K562 (cell line): ENCODE measurements around the gene FBXO15. TPM values are rescaled to one million over a fixed set of nuclear protein-coding genes. Genes with fewer than 3 reads are reported as not detected.

ENCODE experiments used
- ATAC-seq: fragments of 200-7000 bp; cut with Tn5 transposase; 3 replicates; pipeline ENCODE4 v1.9.1; 2020; ENCODE audit warnings: moderate library complexity
- BruUV-seq: library from RNA; stranded (reverse); fragments of 400-500 nt; replicated peaks from 2 replicates; lab custom pipeline; 2021; lab: Mats Ljungman, UMichigan
- CTCF ChIA-PET: fragments of 300-600 bp; formaldehyde crosslinking; extraction: SDS; loops from one replicate; lab custom pipeline; 2021; ENCODE audit warnings: low intra/inter-chr PET ratio; lab: Yijun Ruan, JAX
- POLR2A ChIA-PET: fragments of 300-600, 350-650 bp; sonication (Branson Sonifier 250); formaldehyde crosslinking; extraction: SDS; loops from one replicate; lab custom pipeline; 2021; ENCODE audit warnings: antibody characterized with exemption, inconsistent platforms; lab: Yijun Ruan, JAX
- DNase-seq, 4 experiments: peaks; one replicate each; pipeline versions ENCODE4 v3.0.0 to v3.0.0-alpha.2; 2011 to 2018; ENCODE audit warnings: low spot score in 3 of 4, mixed read lengths in 3 of 4; ENCODE audit errors: extremely low read depth in 1 of 4
- FAIRE-seq: peaks from 2 replicates; lab custom pipeline; 2011; peaks lifted over from hg19 to GRCh38; lab: Jason Lieb, UNC
- H2AFZ ChIP-seq: 2 replicates; pipeline ENCODE4 v1.6.0; 2011; ENCODE audit warnings: low read depth, low read length, control low read depth, inconsistent platforms
- H3K27ac ChIP-seq: fragments of 200-600 bp; 3 replicates; pipeline ENCODE4 v1.8.0; 2011; ENCODE audit warnings: low read depth, mild to moderate bottlenecking, control low read depth, inconsistent platforms, low read length, moderate library complexity, mixed read lengths; ENCODE audit errors: extremely low read depth
- H3K27me3 ChIP-seq, 2 experiments: fragments of 300-600 bp in 1 of 2; 2 replicates in 1 of 2; 3 replicates in 1 of 2; pipeline versions ENCODE4 v1.6.0 to v1.8.0; 2011; ENCODE audit warnings: inconsistent platforms in 2 of 2, low read length in 2 of 2, mild to moderate bottlenecking in 1 of 2, mixed read lengths in 1 of 2, moderate library complexity in 1 of 2; ENCODE audit not compliant: control insufficient read depth in 2 of 2, insufficient read depth in 2 of 2
- H3K36me3 ChIP-seq: fragments of 300-600 bp; 3 replicates; pipeline ENCODE4 v1.8.0; 2011; ENCODE audit warnings: mild to moderate bottlenecking, low read length, inconsistent platforms; ENCODE audit not compliant: control insufficient read depth, insufficient read depth
- H3K4me1 ChIP-seq, 2 experiments: fragments of 200-600 bp in 1 of 2; replicated peaks in 1 of 2; 2 replicates in 1 of 2; 3 replicates in 1 of 2; pipeline versions ENCODE4 v1.5.1 to v1.8.0; 2011; ENCODE audit warnings: inconsistent platforms in 2 of 2, low read length in 2 of 2, mild to moderate bottlenecking in 1 of 2, mixed read lengths in 1 of 2, moderate library complexity in 1 of 2; ENCODE audit not compliant: control insufficient read depth in 2 of 2, insufficient read depth in 2 of 2
- H3K4me2 ChIP-seq: 2 replicates; pipeline ENCODE4 v1.6.1; 2011; ENCODE audit warnings: low read length, control low read depth, inconsistent platforms, mixed read lengths; ENCODE audit not compliant: insufficient read depth
- H3K4me3 ChIP-seq: fragments of 200-600 bp; sonication (generic), shearing (Covaris generic); 2 replicates; pipeline ENCODE4 v1.5.1; 2016; ENCODE audit warnings: control low read depth, inconsistent platforms
- H3K79me2 ChIP-seq: fragments of 200-600 bp; 3 replicates; pipeline ENCODE4 v1.8.0; 2011; ENCODE audit warnings: low read length, inconsistent platforms; ENCODE audit not compliant: control insufficient read depth, insufficient read depth
- H3K9ac ChIP-seq, 2 experiments: 2 replicates each; pipeline versions ENCODE4 v1.6.0 to v1.6.1; 2011; ENCODE audit warnings: low read depth in 2 of 2, low read length in 2 of 2, control low read depth in 1 of 2, inconsistent platforms in 1 of 2, mild to moderate bottlenecking in 1 of 2, mixed read lengths in 1 of 2; ENCODE audit not compliant: insufficient read depth in 1 of 2
- H3K9me1 ChIP-seq: one replicate; pipeline ENCODE4 v1.6.0; 2011; ENCODE audit warnings: inconsistent platforms, mild to moderate bottlenecking, low read length, moderate library complexity; ENCODE audit not compliant: control insufficient read depth, insufficient read depth
- H3K9me3 ChIP-seq: replicated peaks from 2 replicates; pipeline ENCODE4 v1.5.1; 2011; ENCODE audit warnings: low read depth, low read length, inconsistent platforms; ENCODE audit not compliant: control insufficient read depth, insufficient read depth
- H4K20me1 ChIP-seq: replicated peaks from 2 replicates; pipeline ENCODE4 v1.6.1; 2011; ENCODE audit warnings: low read length, inconsistent platforms, mixed read lengths; ENCODE audit not compliant: control insufficient read depth, insufficient read depth
- FUS ChIP-seq: fragments of 200-400 bp; formaldehyde crosslinking; optimal IDR thresholded peaks from 2 replicates; pipeline ENCODE3; 2017; ENCODE audit warnings: low read depth, low read length
- PHF20 ChIP-seq: fragments of 450-650 bp; IDR thresholded peaks from 2 replicates; pipeline ENCODE4 v1.6.1; 2018; ENCODE audit not compliant: partially characterized antibody
- POLR3G ChIP-seq: IDR thresholded peaks from 2 replicates; pipeline ENCODE4 v1.6.1; 2011; ENCODE audit not compliant: insufficient read length, insufficient replicate concordance; ENCODE audit errors: extremely low read depth
- SNRNP70 ChIP-seq: fragments of 200-400 bp; formaldehyde crosslinking; optimal IDR thresholded peaks from 2 replicates; pipeline ENCODE3; 2017; ENCODE audit warnings: low read depth, low read length
- THRB ChIP-seq: fragments of 450-650 bp; formaldehyde crosslinking; conservative IDR thresholded peaks from 2 replicates; pipeline ENCODE4 v1.4.0; 2022; ENCODE audit warnings: mild to moderate bottlenecking, missing genetic modification characterization
- WGBS: fragments of 100-300 bp; shearing (Covaris generic); methylation state at CpG from one replicate; pipeline ENCODE4 v1.1.6; 2016; ENCODE audit warnings: low coverage, mixed read lengths; ENCODE audit not compliant: insufficient coverage; ENCODE audit errors: missing lambda C conversion rate; 5-methylcytosine and 5-hydroxymethylcytosine counted together
- in situ Hi-C: fragments of 300-500 bp; cut with MboI; formaldehyde crosslinking; loops from 4 replicates; pipeline ENCODE4 v1.15.0; 2018; ENCODE audit warnings: inconsistent platforms, mixed read lengths
- intact Hi-C: fragments of 100-400 bp; cut with micrococcal nuclease; formaldehyde crosslinking; loops from 2 replicates; pipeline ENCODE4 v1.14.2; 2022
- polyA plus RNA-seq, 8 experiments: library from polyadenylated mRNA; depleted of rRNA in 4 of 8; stranded (reverse) in 5 of 8; unstranded in 3 of 8; fragments of >200 nt; fragmentation: Nextera tagmentation in 2 of 8; fragmentation: Illumina TruSeq in 1 of 8; extraction: Ambion mirVana in 2 of 8; extraction: Trizol in 1 of 8; gene quantifications; 2 replicates each; pipeline versions ENCODE4 v1.2.1 to v1.2.3, GENCODE V29; 2011 to 2014; ENCODE audit warnings: inconsistent platforms in 1 of 8, missing spikeins in 1 of 8
- total RNA-seq, 7 experiments: library from RNA; depleted of rRNA in 6 of 7; stranded (reverse); fragments of >200 nt in 6 of 7; fragmentation: Illumina TruSeq in 2 of 7; extraction: Trizol in 2 of 7; gene quantifications; 2 replicates each; pipeline versions ENCODE4 v1.2.1 to v1.2.3, GENCODE V29; 2011 to 2021; ENCODE audit warnings: low replicate concordance in 1 of 7

The FBXO15 gene
- total and polyA plus RNA-seq, 9 of the 15 experiments (the other 6 are each of a cell fraction or from before 2014, with no cell fraction given): 0.07 to 0.43 (median 0.27) TPM; not detected in 1

- no peak overlapping the region for H2AFZ ChIP-seq
- no peak overlapping the region for H3K4me2 ChIP-seq
- intact Hi-C loops: no loop called here
- no peaks in the 10 kb centered on the region; the same call in 1 of the 2 replicates for H4K20me1 ChIP-seq
- 77% methylated on average over 4 of the region's 4 CpGs for WGBS
- peaks cover 3% of the 10 kb centered on the region for H3K9me1 ChIP-seq
- H3K27ac ChIP-seq: no peak overlapping the region
- ChIA-PET POLR2A (interaction anchor here (0.6 kb wide), 1 partner anchor 527 kb away, joined by 3 read pairs; no protein-coding TSS in a partner anchor), CTCF (no interaction called here)
- H3K27me3 ChIP-seq: no peaks in the 10 kb centered on the region
- H3K36me3 ChIP-seq: peaks cover 96% of the 10 kb centered on the region
- H3K9me3 ChIP-seq: no peaks in the 10 kb centered on the region
- ATAC-seq (no peak), FAIRE-seq (no peak), DNase-seq (no peak)
- peaks cover 38% of the 10 kb centered on the region for H3K79me2 ChIP-seq
- in situ Hi-C loops: no loop called here
- no peak overlapping the region for H3K9ac ChIP-seq
- no peak overlapping the region for H3K4me3 ChIP-seq
- TF ChIP-seq FUS: no peak
- TF ChIP-seq SNRNP70: no peak
- no peak for TF ChIP-seq POLR3G
- TF ChIP-seq THRB (CRISPR knock-in tag): no peak
- BruUV-seq: no TSS peak
- H3K4me1 ChIP-seq: peaks cover 0 to 2% of the 10 kb centered on the region in 2 experiments; a peak in 1 of 5 replicates
These were observed 7.6 kb upstream of the FBXO15 start for GRCh38 chr18:74155276-74155675.

GRCh38 chr18:74154716-74155115 lies 7.1 kb upstream of the FBXO15 start:
- Histone ChIP-seq H3K4me2 (no peak overlapping the region), H3K27ac (no peak overlapping the region), H3K79me2 (peaks cover 43% of the 10 kb centered on the region), H3K4me3 (no peak overlapping the region), H4K20me1 (no peaks in the 10 kb centered on the region; the same call in 1 of the 2 replicates), H3K36me3 (peaks cover 96% of the 10 kb centered on the region), H3K27me3 (no peaks in the 10 kb centered on the region), H3K4me1 (peaks cover 0 to 2% of the 10 kb centered on the region in 2 experiments; a peak in 2 of 5 replicates), H3K9me3 (no peaks in the 10 kb centered on the region), H3K9ac (no peak overlapping the region), H2AFZ (no peak overlapping the region), H3K9me1 (peaks cover 3% of the 10 kb centered on the region)
- TF ChIP-seq PHF20: no peak
- 97% methylated on average over 4 of the region's 4 CpGs for WGBS
- no TSS peak for BruUV-seq
- in situ Hi-C loops (no loop called here), intact Hi-C loops (no loop called here)
- FAIRE-seq: no peak
- ChIA-PET CTCF (no interaction called here), POLR2A (no interaction called here)
- ATAC-seq: no peak
- no peak for DNase-seq
